HCT116 (cell line): ENCODE measurements around the gene MTA2. TPM values are rescaled to one million over a fixed set of nuclear protein-coding genes. Genes with fewer than 3 reads are reported as not detected.

Experiments used
- ATAC-seq: fragments of 200-7000 bp; cut with Tn5 transposase; 2 replicates; pipeline ENCODE4 v1.9.1; 2020; ENCODE audit warnings: mild to moderate bottlenecking, moderate library complexity
- BruUV-seq: library from RNA; stranded (reverse); fragments of 400-500 nt; replicated peaks from 2 replicates; lab custom pipeline; 2021; lab: Mats Ljungman, UMichigan
- CTCF ChIA-PET: fragments of 300-600 bp; sonication (Branson Sonifier 250); formaldehyde crosslinking; loops from one replicate; lab custom pipeline; 2021; ENCODE audit warnings: antibody characterized with exemption; lab: Charles Lee
- POLR2A ChIA-PET: fragments of 300-600, 350-600 bp; sonication (Branson Sonifier 250); formaldehyde crosslinking; loops from one replicate; lab custom pipeline; 2021; ENCODE audit warnings: antibody characterized with exemption; lab: Charles Lee
- RAD21 ChIA-PET, 2 experiments: fragments of 300-600 bp; sonication (Branson Sonifier 250); formaldehyde crosslinking; loops; one replicate each; lab custom pipeline; 2023; ENCODE audit warnings: low total read pairs in 2 of 2; ENCODE audit not compliant: uncharacterized antibody in 2 of 2, unreplicated experiment in 2 of 2, low non-redundant PET in 1 of 2; lab: Charles Lee
- DNase-seq: peaks from one replicate; pipeline ENCODE4 v3.0.0-alpha.2; 2010; ENCODE audit warnings: low read depth, low spot score
- H2AFZ ChIP-seq: fragments of 200-600 bp; shearing (Covaris generic), sonication (generic); 2 replicates; pipeline ENCODE4 v1.6.1; 2017; ENCODE audit warnings: low read depth, mixed run types, mixed read lengths, antibody characterized with exemption, low read length; ENCODE audit not compliant: poor library complexity, severe bottlenecking
- H3K27ac ChIP-seq: 2 replicates; pipeline ENCODE4 v1.5.1; 2012; ENCODE audit warnings: low read depth, low read length
- H3K27me3 ChIP-seq: fragments of 200-600 bp; sonication (generic); 2 replicates; pipeline ENCODE4 v1.6.1; 2016; ENCODE audit warnings: mixed run types, low read length, mixed read lengths; ENCODE audit not compliant: insufficient read depth
- H3K36me3 ChIP-seq, 2 experiments: fragments of 200-500 bp in 1 of 2; fragments of 200-600 bp in 1 of 2; sonication (Bioruptor generic) in 1 of 2; sonication (generic) in 1 of 2; 2 replicates each; pipeline versions ENCODE4 v1.5.1 to v1.6.1; 2014 to 2016; ENCODE audit warnings: low read length in 2 of 2, inconsistent platforms in 1 of 2, mixed read lengths in 1 of 2, mixed run types in 1 of 2; ENCODE audit not compliant: insufficient read depth in 2 of 2, control insufficient read depth in 1 of 2
- H3K4me1 ChIP-seq, 2 experiments: fragments of 200-600 bp in 1 of 2; sonication (generic) in 1 of 2; 2 replicates each; pipeline versions ENCODE4 v1.5.1 to v1.6.1; 2012 to 2017; ENCODE audit warnings: low read length in 2 of 2, inconsistent platforms in 1 of 2, mild to moderate bottlenecking in 1 of 2, mixed read lengths in 1 of 2, mixed run types in 1 of 2, moderate library complexity in 1 of 2; ENCODE audit not compliant: insufficient read depth in 2 of 2, control insufficient read depth in 1 of 2
- H3K4me2 ChIP-seq: fragments of 200-600 bp; sonication (generic); 2 replicates; pipeline ENCODE4 v1.6.1; 2017; ENCODE audit warnings: mixed run types, low read length, mixed read lengths
- H3K4me3 ChIP-seq, 2 experiments: fragments of 200-600 bp in 1 of 2; sonication (generic) in 1 of 2; replicated peaks in 1 of 2; 2 replicates each; pipeline ENCODE4 v1.5.1; 2011 to 2016; ENCODE audit warnings: low read length in 2 of 2, control low read depth in 1 of 2, low read depth in 1 of 2, mild to moderate bottlenecking in 1 of 2, mixed read lengths in 1 of 2, mixed run types in 1 of 2
- H3K79me2 ChIP-seq: fragments of 200-600 bp; sonication (generic); 2 replicates; pipeline ENCODE4 v1.6.1; 2017; ENCODE audit warnings: mild to moderate bottlenecking, mixed run types, low read length, moderate library complexity, mixed read lengths; ENCODE audit not compliant: insufficient read depth
- H3K9ac ChIP-seq: fragments of 200-600 bp; sonication (generic); 2 replicates; pipeline ENCODE4 v1.6.1; 2016; ENCODE audit warnings: low read length, mixed read lengths
- H3K9me2 ChIP-seq: fragments of 200-600 bp; sonication (generic), shearing (Covaris generic); 2 replicates; pipeline ENCODE4 v1.6.1; 2017; ENCODE audit warnings: mixed run types, mild to moderate bottlenecking, moderate library complexity; ENCODE audit not compliant: insufficient read depth
- H3K9me3 ChIP-seq, 2 experiments: fragments of 200-500 bp in 1 of 2; fragments of 200-600 bp in 1 of 2; sonication (Bioruptor generic) in 1 of 2; sonication (generic) in 1 of 2; 2 replicates each; pipeline ENCODE4 v1.6.1; 2014 to 2017; ENCODE audit warnings: low read length in 2 of 2, mixed read lengths in 2 of 2, inconsistent platforms in 1 of 2, low read depth in 1 of 2, mild to moderate bottlenecking in 1 of 2, mixed run types in 1 of 2, moderate library complexity in 1 of 2; ENCODE audit not compliant: control insufficient read depth in 1 of 2, insufficient read depth in 1 of 2
- H4K20me1 ChIP-seq: fragments of 200-600 bp; sonication (generic), shearing (Covaris generic); 2 replicates; pipeline ENCODE4 v1.6.1; 2017; ENCODE audit warnings: mixed run types, mild to moderate bottlenecking, moderate library complexity; ENCODE audit not compliant: insufficient read depth
- CEBPB ChIP-seq: IDR thresholded peaks from 2 replicates; pipeline ENCODE4 v1.6.1; 2012; ENCODE audit warnings: low read depth
- ELF1 ChIP-seq: IDR thresholded peaks from 2 replicates; pipeline ENCODE4 v1.6.1; 2012; ENCODE audit warnings: low read depth, borderline replicate concordance
- EZH2phosphoT487 ChIP-seq: fragments of 200-600 bp; IDR thresholded peaks from 2 replicates; pipeline ENCODE4 v1.6.1; 2018; ENCODE audit warnings: antibody characterized with exemption, borderline replicate concordance
- POLR2AphosphoS5 ChIP-seq: IDR thresholded peaks from 2 replicates; pipeline ENCODE4 v1.6.1; 2011; ENCODE audit warnings: mild to moderate bottlenecking, low read depth, low read length, moderate library complexity
- REST ChIP-seq: IDR thresholded peaks from 2 replicates; pipeline ENCODE4 v1.6.1; 2012; ENCODE audit warnings: low read depth
- SIN3A ChIP-seq: IDR thresholded peaks from 2 replicates; pipeline ENCODE4 v1.6.1; 2012; ENCODE audit warnings: low read depth
- YY1 ChIP-seq: IDR thresholded peaks from 2 replicates; pipeline ENCODE4 v1.6.1; 2011; ENCODE audit warnings: low read length, low read depth, moderate library complexity, mild to moderate bottlenecking; ENCODE audit not compliant: insufficient replicate concordance; ENCODE audit errors: extremely low read depth
- ZFX ChIP-seq: fragments of 450-650 bp; IDR thresholded peaks from 2 replicates; pipeline ENCODE4 v1.6.1; 2017
- intact Hi-C: fragments of 100-400 bp; cut with micrococcal nuclease; formaldehyde crosslinking; loops from 2 replicates; pipeline ENCODE4 v1.10.0; 2022
- total RNA-seq: library from RNA; stranded (reverse); gene quantifications from one replicate; pipeline ENCODE4 v1.2.1, GENCODE V29; 2021; ENCODE audit not compliant: unreplicated experiment

MTA2 gene
- total RNA-seq, 1 experiment from 2014 or later = 98.9 TPM

- H2AFZ ChIP-seq = no peak overlapping the region
- H3K36me3 ChIP-seq = peaks cover 11 to 19% of the 10 kb centered on the region in 2 experiments; a peak in 3 of 4 replicates
- CTCF ChIA-PET = no interaction called here
- no peak for ATAC-seq
- H3K27ac ChIP-seq = no peak overlapping the region
- POLR2A ChIA-PET = interaction anchor here (1.6 to 14.1 kb wide), 2 partner anchors 21 to 27 kb away, joined by 5 to 195 read pairs; partner anchors contain the start of genes C11orf98, CSKMT, LBHD1 and UQCC3
- H3K4me3 ChIP-seq = no peak overlapping the region
- H4K20me1 ChIP-seq = no peaks in the 10 kb centered on the region
- RAD21 ChIA-PET = no interaction called here
- TF ChIP-seq SIN3A = no peak
- TF ChIP-seq ZFX = no peak
- TF ChIP-seq CEBPB = no peak
- no peak for TF ChIP-seq EZH2phosphoT487
- TF ChIP-seq POLR2AphosphoS5 = no peak
- no peak for TF ChIP-seq REST
- no peak for TF ChIP-seq ELF1
- no peak for TF ChIP-seq YY1
- no peak overlapping the region for H3K9ac ChIP-seq
- H3K4me2 ChIP-seq = no peak overlapping the region
- H3K27me3 ChIP-seq = no peaks in the 10 kb centered on the region
- H3K4me1 ChIP-seq = peaks cover 5 to 15% of the 10 kb centered on the region in 2 experiments; a peak in 3 of 4 replicates
- H3K9me2 ChIP-seq = no peaks in the 10 kb centered on the region
- no peak for DNase-seq
- intact Hi-C loops = no loop called here
- no peaks in the 10 kb centered on the region for H3K9me3 ChIP-seq
- peaks cover 67% of the 10 kb centered on the region for H3K79me2 ChIP-seq
- BruUV-seq = no TSS peak
Measured at GRCh38 chr11:62644220-62644619, 42.6 kb upstream of the MTA2 start.
